Activated CD4-positive, alpha-beta T cell treated with anti-CD3 and anti-CD28 coated beads for 36 hours (primary cell): Measurements from ENCODE around the gene GPC6. TPM values are rescaled to one million over a fixed set of nuclear protein-coding genes. Genes with fewer than 3 reads are reported as not detected.
"Not testable (repeated sequence)": the region's sequence is repeated elsewhere in the genome, so short reads cannot be mapped to it uniquely, and the experiment has no call there.

Source experiments
- ATAC-seq: fragments of 200-7000 bp; cut with Tn5 transposase; one replicate; pipeline ENCODE4 v1.10.0; 2021; ENCODE audit warnings: mild to moderate bottlenecking, moderate library complexity
- CTCF ChIA-PET: fragments of 350-600 bp; sonication (Branson Sonifier 250); formaldehyde crosslinking; loops from one replicate; lab custom pipeline; 2021; ENCODE audit warnings: antibody characterized with exemption; lab: Charles Lee
- POLR2A ChIA-PET: fragments of 350-600 bp; sonication (Branson Sonifier 250); formaldehyde crosslinking; loops from one replicate; lab custom pipeline; 2021; ENCODE audit warnings: antibody characterized with exemption, inconsistent platforms; lab: Charles Lee
- DNase-seq: peaks from one replicate; pipeline ENCODE4 v3.0.0-alpha.2; 2020
- H3K27ac Mint-ChIP-seq: one replicate; pipeline ENCODE4 v1.8.0; 2021; ENCODE audit warnings: mixed read lengths
- H3K27me3 Mint-ChIP-seq: one replicate; pipeline ENCODE4 v1.8.0; 2021; ENCODE audit warnings: mixed read lengths
- H3K36me3 Mint-ChIP-seq: one replicate; pipeline ENCODE4 v1.8.0; 2021; ENCODE audit warnings: low read depth, mixed read lengths
- H3K4me1 Mint-ChIP-seq: one replicate; pipeline ENCODE4 v1.8.0; 2021; ENCODE audit warnings: mixed read lengths
- H3K4me3 Mint-ChIP-seq: one replicate; pipeline ENCODE4 v1.8.0; 2021; ENCODE audit warnings: mild to moderate bottlenecking, moderate library complexity, mixed read lengths
- H3K9me3 Mint-ChIP-seq: one replicate; pipeline ENCODE4 v1.8.0; 2021; ENCODE audit warnings: low read depth, mixed read lengths
- intact Hi-C, 2 experiments: fragments of 100-400 bp; cut with DNase I in 1 of 2; cut with micrococcal nuclease in 1 of 2; formaldehyde crosslinking; loops; one replicate each; pipeline versions ENCODE4 v1.14.2 to v1.15.1; 2022 to 2024; cut with DNase I, micrococcal nuclease
- total RNA-seq, 2 experiments: library from RNA; stranded (reverse); gene quantifications; one replicate each; pipeline ENCODE4 v1.2.3, GENCODE V29; 2021

Gene GPC6
- total RNA-seq, 2 experiments from 2014 or later = not detected

GRCh38 chr13:94332359-94333096 is 1105.9 kb downstream of the GPC6 start:
- intact Hi-C loops = no loop called here
- ATAC-seq (no peak), DNase-seq (no peak)
- peaks cover 26% of the 10 kb centered on the region for H3K27me3 Mint-ChIP-seq
- H3K9me3 Mint-ChIP-seq = no peaks in the 10 kb centered on the region
- H3K4me3 Mint-ChIP-seq = no peak overlapping the region
- ChIA-PET CTCF (no interaction called here), POLR2A (no interaction called here)
- no peaks in the 10 kb centered on the region for H3K36me3 Mint-ChIP-seq
- H3K27ac Mint-ChIP-seq = no peak overlapping the region
- H3K4me1 Mint-ChIP-seq = peaks cover 32% of the 10 kb centered on the region

DNA sequence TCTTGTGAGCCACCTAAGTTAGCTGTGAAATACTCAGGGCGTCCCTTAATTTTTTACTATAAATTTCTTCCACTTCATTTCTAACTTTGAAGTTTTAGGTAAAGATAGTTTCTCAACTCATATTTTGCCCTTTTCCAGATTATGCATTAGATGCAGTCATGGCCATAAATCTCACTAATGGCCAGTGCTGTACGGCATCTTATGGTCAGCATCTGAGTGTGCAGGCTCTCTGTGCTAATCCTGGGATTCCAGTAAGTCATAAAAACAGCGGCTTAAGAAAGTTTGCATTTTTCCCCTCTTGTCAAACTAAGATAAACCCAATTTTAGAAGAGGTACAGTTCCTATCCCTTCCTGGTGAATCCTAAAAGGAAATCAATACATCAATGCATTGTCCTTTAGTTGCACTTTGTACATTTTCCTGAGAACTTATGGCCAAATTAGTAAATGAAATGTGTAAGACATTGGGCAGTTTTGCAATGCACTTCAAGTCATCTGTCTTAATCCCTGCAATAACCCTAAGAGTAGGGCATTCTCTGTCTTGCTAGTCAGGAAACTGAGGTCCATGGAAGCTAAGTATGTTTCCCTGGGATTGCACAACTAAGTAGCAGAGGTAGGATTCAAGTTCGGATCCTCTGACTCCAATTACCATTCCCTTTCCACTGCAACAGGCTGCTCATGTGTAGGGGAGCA is 1106.7 kb downstream of the GPC6 start:
- intact Hi-C loops = no loop called here
- Mint-ChIP-seq H3K4me3 (no peak overlapping the region), H3K9me3 (no peaks in the 10 kb centered on the region), H3K27ac (no peak overlapping the region), H3K36me3 (no peaks in the 10 kb centered on the region), H3K4me1 (peaks cover 24% of the 10 kb centered on the region), H3K27me3 (peaks cover 26% of the 10 kb centered on the region)
- POLR2A ChIA-PET = no interaction called here
- ATAC-seq (no peak), DNase-seq (no peak)
- CTCF ChIA-PET = no interaction called here

DNA sequence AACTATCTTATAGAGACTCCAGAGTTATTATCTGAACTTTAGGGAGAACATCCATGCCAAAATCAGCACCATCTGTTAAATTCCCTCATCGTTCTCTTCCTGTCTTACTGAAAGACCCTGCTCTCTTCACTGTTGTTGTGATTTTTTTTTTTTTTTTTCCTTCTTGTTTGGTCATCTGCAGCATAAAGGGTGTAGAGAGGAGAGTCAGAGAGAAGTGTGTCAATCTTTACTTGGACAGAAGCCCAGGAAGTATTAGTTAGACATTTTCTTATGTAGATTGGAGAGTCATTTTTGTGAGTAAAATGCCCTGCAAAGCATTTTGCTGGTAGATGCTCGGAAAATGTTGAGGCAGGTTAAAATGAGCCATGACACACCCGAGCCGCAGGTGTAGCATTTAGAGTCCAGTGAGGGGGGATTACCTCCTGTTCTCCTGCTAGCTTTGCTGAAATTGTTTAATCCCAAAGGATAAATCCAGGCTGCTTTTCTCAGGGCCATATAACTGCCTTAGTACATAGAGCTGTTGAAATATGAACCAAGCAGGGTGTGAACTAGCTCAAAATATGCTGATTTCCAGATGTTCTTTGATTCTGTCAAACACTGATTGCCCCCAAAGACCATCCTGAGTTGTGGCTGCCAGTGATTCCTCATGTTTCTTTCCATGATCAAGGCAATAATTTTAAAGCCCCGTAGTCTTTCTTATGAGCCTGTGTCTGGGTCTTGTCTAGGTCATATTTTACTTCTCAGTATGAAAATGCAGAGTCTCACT is 1109.3 kb downstream of the GPC6 start:
- H3K4me3 Mint-ChIP-seq = no peak overlapping the region
- intact Hi-C loops = no loop called here
- no peaks in the 10 kb centered on the region for H3K36me3 Mint-ChIP-seq
- ChIA-PET CTCF (interaction anchor here (0.6 kb wide), 1 partner anchor 136 kb away, joined by 3 read pairs; no protein-coding TSS in a partner anchor), POLR2A (no interaction called here)
- H3K4me1 Mint-ChIP-seq = peaks cover 4% of the 10 kb centered on the region
- H3K9me3 Mint-ChIP-seq = no peaks in the 10 kb centered on the region
- ATAC-seq (no peak), DNase-seq (no peak)
- H3K27ac Mint-ChIP-seq = no peak overlapping the region
- peaks cover 26% of the 10 kb centered on the region for H3K27me3 Mint-ChIP-seq

- POLR2A ChIA-PET = interaction anchor here (0.5 kb wide), 1 partner anchor 23 kb away, joined by 3 read pairs; no protein-coding TSS in a partner anchor
- DNase-seq = no peak
- no peak overlapping the region for H3K27ac Mint-ChIP-seq
- CTCF ChIA-PET = no interaction called here
- H3K27me3 Mint-ChIP-seq = peaks cover 3% of the 10 kb centered on the region
- no peak for ATAC-seq
- H3K36me3 Mint-ChIP-seq = no peaks in the 10 kb centered on the region
- H3K4me3 Mint-ChIP-seq = no peak overlapping the region
- H3K9me3 Mint-ChIP-seq = no peaks in the 10 kb centered on the region
- intact Hi-C loops = no loop called here
- H3K4me1 Mint-ChIP-seq = no peaks in the 10 kb centered on the region
These were observed 1112.6 kb downstream of the GPC6 start for GRCh38 chr13:94339116-94339687.

- intact Hi-C loops = no loop called here
- ChIA-PET POLR2A (no interaction called here), CTCF (no interaction called here)
- no peak for DNase-seq
- Mint-ChIP-seq H3K27me3 (no peaks in the 10 kb centered on the region), H3K4me1 (peaks cover 22% of the 10 kb centered on the region), H3K36me3 (no peaks in the 10 kb centered on the region), H3K9me3 (no peaks in the 10 kb centered on the region), H3K4me3 (no peak overlapping the region), H3K27ac (no peak overlapping the region)
- no peak for ATAC-seq
These were observed 1116.0 kb downstream of the GPC6 start for GRCh38 chr13:94342436-94343242.

DNA sequence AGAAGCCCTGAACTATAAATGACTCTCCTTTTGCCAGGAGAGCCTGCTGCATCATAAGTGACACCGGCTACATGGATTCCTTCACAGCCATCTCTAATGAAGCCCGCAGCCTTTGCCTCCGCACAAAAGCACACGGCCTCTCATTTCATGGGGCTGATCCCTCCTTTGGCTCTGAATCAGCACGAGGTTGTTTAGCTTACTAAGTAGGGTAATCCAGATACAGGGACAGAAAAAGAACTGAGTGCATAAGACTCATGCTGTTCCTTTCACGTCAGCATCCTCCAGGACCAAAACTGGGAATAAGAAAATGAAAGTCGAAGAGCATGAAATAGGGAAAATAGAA is 1116.6 kb downstream of the GPC6 start:
- H3K9me3 Mint-ChIP-seq = no peaks in the 10 kb centered on the region
- no peak overlapping the region for H3K27ac Mint-ChIP-seq
- ATAC-seq (no peak), DNase-seq (no peak)
- CTCF ChIA-PET = no interaction called here
- H3K27me3 Mint-ChIP-seq = no peaks in the 10 kb centered on the region
- peaks cover 22% of the 10 kb centered on the region for H3K4me1 Mint-ChIP-seq
- intact Hi-C loops = no loop called here
- no peaks in the 10 kb centered on the region for H3K36me3 Mint-ChIP-seq
- POLR2A ChIA-PET = no interaction called here
- H3K4me3 Mint-ChIP-seq = no peak overlapping the region

GRCh38 chr13:94343687-94344086 is 1117.1 kb downstream of the GPC6 start:
- ATAC-seq = not testable (repeated sequence)
- CTCF ChIA-PET = interaction anchor here (0.6 to 1.6 kb wide), 4 partner anchors 17 to 277 kb away, joined by 3 to 4 read pairs (median 3); no protein-coding TSS in a partner anchor

DNA sequence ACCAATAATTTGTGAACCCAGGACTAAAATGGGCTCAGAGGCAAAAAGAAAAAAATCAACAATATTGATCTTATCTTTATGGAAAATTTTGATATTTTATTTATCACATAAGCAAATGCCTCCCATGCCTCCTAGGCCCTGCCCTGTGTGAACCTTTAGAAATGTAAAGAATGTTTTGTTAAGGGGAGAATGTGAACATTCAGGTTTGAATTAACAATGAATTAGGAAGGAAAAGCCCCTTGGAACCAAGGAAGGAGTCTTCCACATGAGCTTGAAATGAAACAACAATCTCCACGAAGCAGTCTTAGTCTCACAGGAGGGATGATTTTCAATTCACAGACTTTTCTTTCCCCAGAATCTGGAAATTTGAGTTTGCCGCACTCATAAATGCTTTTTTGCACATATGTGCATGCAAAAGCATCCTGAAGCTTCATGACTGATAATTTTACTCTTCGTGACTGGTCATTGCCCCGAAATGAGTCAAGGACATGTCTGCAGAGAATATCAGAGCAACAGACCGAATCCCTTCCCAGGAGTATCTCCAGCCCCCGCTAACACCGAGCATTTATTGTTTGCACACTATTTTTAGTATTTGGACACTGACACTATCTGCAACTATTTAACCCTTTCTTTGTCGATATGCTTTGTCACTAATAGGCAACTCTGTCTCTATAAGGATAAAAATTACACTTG is 1117.7 kb downstream of the GPC6 start:
- POLR2A ChIA-PET = no interaction called here
- Mint-ChIP-seq H3K9me3 (no peaks in the 10 kb centered on the region), H3K27ac (no peak overlapping the region), H3K36me3 (no peaks in the 10 kb centered on the region), H3K4me3 (no peak overlapping the region), H3K4me1 (peaks cover 22% of the 10 kb centered on the region), H3K27me3 (peaks cover 3% of the 10 kb centered on the region)
- CTCF ChIA-PET = interaction anchor here (0.6 to 1.6 kb wide), 6 partner anchors 17 to 1677 kb away, joined by 3 to 5 read pairs (median 3); no protein-coding TSS in a partner anchor
- no peak for ATAC-seq
- no peak for DNase-seq
- intact Hi-C loops = no loop called here

More at GRCh38 chr13:94343687-94344086, 1117.1 kb downstream of the GPC6 start:
- H3K4me3 Mint-ChIP-seq, H3K36me3 Mint-ChIP-seq, intact Hi-C loops, H3K27me3 Mint-ChIP-seq, H3K27ac Mint-ChIP-seq, POLR2A ChIA-PET, DNase-seq, H3K9me3 Mint-ChIP-seq: not testable (repeated sequence)
- peaks cover 22% of the 10 kb centered on the region for H3K4me1 Mint-ChIP-seq

DNA sequence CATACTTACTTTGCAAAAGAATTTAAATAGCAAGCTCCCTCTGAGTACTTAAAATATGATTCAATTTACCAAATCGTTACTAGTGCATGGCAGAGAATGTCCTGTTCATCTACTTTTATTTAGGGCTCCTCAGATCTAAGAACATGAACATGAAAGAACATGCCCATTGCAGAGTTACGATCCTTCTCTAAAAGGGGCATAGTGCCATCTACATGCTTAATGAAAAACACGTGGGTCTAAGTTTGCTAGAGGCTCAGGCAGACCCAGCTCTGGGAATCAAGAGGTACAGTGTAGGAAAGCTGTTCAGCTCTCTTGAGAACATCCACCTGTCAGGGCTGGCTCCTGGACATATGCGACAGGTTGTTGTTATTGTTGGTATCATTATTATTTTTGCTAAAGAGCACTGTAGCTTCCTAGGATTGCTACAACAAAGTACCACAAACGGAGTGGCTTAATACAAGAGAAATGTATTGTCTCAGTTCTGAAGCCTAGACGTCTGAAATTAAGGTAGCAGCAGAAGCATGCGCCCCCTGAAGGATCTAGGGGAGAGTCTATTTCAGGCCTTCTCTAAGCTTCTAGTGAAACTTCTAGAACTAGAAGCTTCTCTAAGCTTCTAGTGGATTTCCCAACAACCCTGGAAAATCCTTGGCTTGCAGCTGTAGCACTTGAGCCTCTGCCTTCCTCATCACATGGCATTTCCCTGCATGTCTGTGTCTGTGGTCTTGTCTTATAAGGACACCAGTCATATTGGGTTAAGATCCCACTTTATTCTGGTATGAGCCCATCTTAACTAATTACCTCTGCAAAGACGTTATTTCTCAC is 1119.0 kb downstream of the GPC6 start:
- peaks cover 5% of the 10 kb centered on the region for H3K27me3 Mint-ChIP-seq
- ATAC-seq = no peak
- no peak overlapping the region for H3K4me3 Mint-ChIP-seq
- H3K27ac Mint-ChIP-seq = no peak overlapping the region
- no peak for DNase-seq
- ChIA-PET POLR2A (no interaction called here), CTCF (interaction anchor here (0.7 to 1.6 kb wide), 3 partner anchors 16 to 333 kb away, joined by 4 to 5 read pairs (median 4); no protein-coding TSS in a partner anchor)
- peaks cover 23% of the 10 kb centered on the region for H3K4me1 Mint-ChIP-seq
- H3K9me3 Mint-ChIP-seq = no peaks in the 10 kb centered on the region
- no peaks in the 10 kb centered on the region for H3K36me3 Mint-ChIP-seq
- intact Hi-C loops = loop anchor here (1.0 to 2.0 kb wide), 2 partner anchors 16 to 551 kb away; no protein-coding TSS in a partner anchor
